CD4-positive, alpha-beta T cell (primary cell): ENCODE data around the gene ANKRD35. TPM values are rescaled to one million over a fixed set of nuclear protein-coding genes. Genes with fewer than 3 reads are reported as not detected.
A peak's percentile ranks its signal among the peaks of the same experiment; 100 is the strongest.

Source experiments
- ATAC-seq: fragments of 200-7000 bp; cut with Tn5 transposase; one replicate; pipeline ENCODE4 v1.10.0; 2022; ENCODE audit warnings: mild to moderate bottlenecking; ENCODE audit not compliant: poor library complexity
- CTCF ChIA-PET: fragments of 350-600 bp; sonication (Branson Sonifier 250); formaldehyde crosslinking; loops from one replicate; lab custom pipeline; 2021; ENCODE audit warnings: antibody characterized with exemption, inconsistent platforms; lab: Charles Lee
- POLR2A ChIA-PET: fragments of 350-600 bp; sonication (Branson Sonifier 250); formaldehyde crosslinking; loops from one replicate; lab custom pipeline; 2021; ENCODE audit warnings: antibody characterized with exemption, inconsistent platforms; lab: Charles Lee
- DNase-seq, 14 experiments: peaks; one replicate each; pipeline ENCODE4 v3.0.0-alpha.2; 2013 to 2020; ENCODE audit warnings: mixed read lengths in 2 of 14
- H3K27ac ChIP-seq, 2 donors: one replicate each; pipeline versions ENCODE4 v1.5.1 to v1.7.0; 2013; ENCODE audit warnings: low read length in 2 of 2, low read depth in 1 of 2, mild to moderate bottlenecking in 1 of 2
- H3K27me3 ChIP-seq, 2 experiments: 1 replicate in 1 of 2; 2 replicates in 1 of 2; pipeline versions ENCODE4 v1.6.1 to v1.7.0; 2013; ENCODE audit warnings: low read length in 2 of 2, control low read depth in 1 of 2, mild to moderate bottlenecking in 1 of 2, moderate library complexity in 1 of 2; ENCODE audit not compliant: insufficient read depth in 2 of 2, control insufficient read depth in 1 of 2
- H3K36me3 ChIP-seq: one replicate; pipeline ENCODE4 v1.6.1; 2013; ENCODE audit warnings: low read length, control low read depth; ENCODE audit not compliant: insufficient read depth
- H3K4me1 ChIP-seq: one replicate; pipeline ENCODE4 v1.6.1; 2013; ENCODE audit warnings: low read length, control low read depth; ENCODE audit not compliant: insufficient read depth
- H3K4me3 ChIP-seq: one replicate; pipeline ENCODE4 v1.5.1; 2013; ENCODE audit warnings: mild to moderate bottlenecking, low read length, moderate library complexity
- H3K9me3 ChIP-seq, 2 experiments: 1 replicate in 1 of 2; 2 replicates in 1 of 2; pipeline versions ENCODE4 v1.6.1 to v1.7.0; 2013; ENCODE audit warnings: low read length in 2 of 2, mild to moderate bottlenecking in 2 of 2, control low read depth in 1 of 2, moderate library complexity in 1 of 2; ENCODE audit not compliant: control insufficient read depth in 1 of 2, insufficient read depth in 1 of 2
- H3K27ac Mint-ChIP-seq: one replicate; pipeline ENCODE4 v1.8.0; 2020; ENCODE audit warnings: mixed read lengths
- H3K27me3 Mint-ChIP-seq: one replicate; pipeline ENCODE4 v1.8.0; 2021; ENCODE audit warnings: mixed read lengths
- H3K36me3 Mint-ChIP-seq: one replicate; pipeline ENCODE4 v1.8.0; 2021; ENCODE audit warnings: low read depth, mixed read lengths
- H3K4me1 Mint-ChIP-seq: one replicate; pipeline ENCODE4 v1.8.0; 2021; ENCODE audit warnings: low read depth, mixed read lengths
- H3K4me3 Mint-ChIP-seq: one replicate; pipeline ENCODE4 v1.8.0; 2020; ENCODE audit warnings: mild to moderate bottlenecking, mixed read lengths
- H3K9me3 Mint-ChIP-seq: one replicate; pipeline ENCODE4 v1.8.0; 2020; ENCODE audit warnings: mixed read lengths
- CTCF ChIP-seq: fragments of 200-600 bp; IDR thresholded peaks from one replicate; pipeline ENCODE4 v1.8.0; 2022; ENCODE audit warnings: antibody characterized with exemption, mild to moderate bottlenecking
- intact Hi-C, 2 experiments: fragments of 100-400 bp; cut with DNase I in 1 of 2; cut with micrococcal nuclease in 1 of 2; formaldehyde crosslinking; loops; one replicate each; pipeline versions ENCODE4 v1.15.1 to v1.9.0; 2023 to 2025; cut with DNase I, micrococcal nuclease
- total RNA-seq, 174 experiments: library from RNA in 2 of 174; stranded (reverse) in 2 of 174; gene quantifications; one replicate each; pipeline ENCODE4 v1.2.3 and lab custom pipeline; 2021 to 2026

The ANKRD35 gene
- total RNA-seq, 2 experiments from 2014 or later: 0.11 TPM; not detected in 1

GRCh38 chr1:145893306-145894055 lies 7.8 kb upstream of the ANKRD35 start:
- Mint-ChIP-seq H3K27me3 (no peaks in the 10 kb centered on the region), H3K4me3 (no peak overlapping the region), H3K4me1 (no peaks in the 10 kb centered on the region), H3K27ac (no peak overlapping the region), H3K36me3 (peaks cover 14% of the 10 kb centered on the region), H3K9me3 (no peaks in the 10 kb centered on the region)
- no peaks in the 10 kb centered on the region for H3K36me3 ChIP-seq
- H3K27ac ChIP-seq: no peak overlapping the region
- TF ChIP-seq CTCF: no peak
- H3K4me1 ChIP-seq: no peaks in the 10 kb centered on the region
- no peak overlapping the region for H3K4me3 ChIP-seq
- DNase-seq: no peak
- CTCF ChIA-PET: interaction anchor here (2.3 kb wide), 1 partner anchor 11 kb away, joined by 15 read pairs; no protein-coding TSS in a partner anchor
- POLR2A ChIA-PET: interaction anchor here (1.2 kb wide), 1 partner anchor 22 kb away, joined by 5 read pairs; no protein-coding TSS in a partner anchor
- ATAC-seq: no peak
- H3K9me3 ChIP-seq: no peaks in the 10 kb centered on the region
- intact Hi-C loops: no loop called here
- H3K27me3 ChIP-seq: no peaks in the 10 kb centered on the region

- Histone ChIP-seq H3K4me1 (no peaks in the 10 kb centered on the region), H3K9me3 (no peaks in the 10 kb centered on the region), H3K4me3 (no peak overlapping the region), H3K27me3 (no peaks in the 10 kb centered on the region), H3K27ac (no peak overlapping the region), H3K36me3 (no peaks in the 10 kb centered on the region)
- Mint-ChIP-seq H3K36me3 (peaks cover 11% of the 10 kb centered on the region), H3K4me1 (no peaks in the 10 kb centered on the region), H3K4me3 (no peak overlapping the region), H3K27me3 (no peaks in the 10 kb centered on the region), H3K9me3 (no peaks in the 10 kb centered on the region), H3K27ac (no peak overlapping the region)
- intact Hi-C loops: loop anchor here in 1 of 2 experiments (1.0 kb wide), 1 partner anchor 121 kb away; no protein-coding TSS in a partner anchor
- POLR2A ChIA-PET: interaction anchor here (0.9 to 1.5 kb wide), 4 partner anchors 21 to 96 kb away, joined by 3 to 6 read pairs (median 5); partner anchors contain the start of genes PIAS3 and RBM8A
- TF ChIP-seq CTCF: no peak
- CTCF ChIA-PET: interaction anchor here (0.6 to 2.3 kb wide), 13 partner anchors 10 to 140 kb away, joined by 3 to 15 read pairs (median 4); partner anchors contain the start of genes ANKRD34A, ITGA10, LIX1L and PIAS3
- DNase-seq (no peak), ATAC-seq (no peak)
Measured at GRCh38 chr1:145892486-145893087, 6.9 kb upstream of the ANKRD35 start.

- no peak overlapping the region for H3K27ac ChIP-seq
- H3K4me3 Mint-ChIP-seq: no peak overlapping the region
- peak; percentile 82 for TF ChIP-seq CTCF
- ATAC-seq (peak; percentile 70), DNase-seq (peak; percentile 18 to 70 (median 40))
- H3K36me3 Mint-ChIP-seq: peaks cover 5% of the 10 kb centered on the region
- no peaks in the 10 kb centered on the region for H3K4me1 ChIP-seq
- intact Hi-C loops: loop anchor here (1.0 kb wide), 1 partner anchor 121 kb away; no protein-coding TSS in a partner anchor
- no peaks in the 10 kb centered on the region for H3K4me1 Mint-ChIP-seq
- H3K9me3 ChIP-seq: no peaks in the 10 kb centered on the region
- no peaks in the 10 kb centered on the region for H3K27me3 Mint-ChIP-seq
- no peak overlapping the region for H3K4me3 ChIP-seq
- ChIA-PET POLR2A (interaction anchor here (0.9 to 1.5 kb wide), 6 partner anchors 33 to 146 kb away, joined by 3 to 6 read pairs (median 4); partner anchors contain the start of genes ANKRD34A, PIAS3, POLR3GL and RBM8A), CTCF (interaction anchor here (0.6 to 2.3 kb wide), 20 partner anchors 9 to 140 kb away, joined by 3 to 15 read pairs (median 3); partner anchors contain the start of genes ANKRD34A, ITGA10, LIX1L and PIAS3)
- no peak overlapping the region for H3K27ac Mint-ChIP-seq
- no peaks in the 10 kb centered on the region for H3K36me3 ChIP-seq
- H3K9me3 Mint-ChIP-seq: no peaks in the 10 kb centered on the region
- H3K27me3 ChIP-seq: no peaks in the 10 kb centered on the region
Measured at GRCh38 chr1:145891587-145892485, 6.2 kb upstream of the ANKRD35 start.
